ENCODE data around the gene CAMK4.

Gene CAMK4

GRCh38 chr5:111223787-111224560 is at the start of gene CAMK4:
CAMK4 (plus strand) TSS chr5:111224384; CDS start chr5:111224484, 100 bp downstream.
- DNase-seq: peak in 54 of 56 donors; percentile 8 to 88 (median 64)

- DNase-seq: no peak
Measured at GRCh38 chr5:111183064-111183463, 41.1 kb upstream of the CAMK4 start.

GRCh38 chr5:111187079-111187478 is 37.1 kb upstream of the CAMK4 start:
- DNase-seq: no peak

GRCh38 chr5:111194053-111194452 is 30.1 kb upstream of the CAMK4 start:
- DNase-seq: no peak

- DNase-seq: no peak
Measured at GRCh38 chr5:111194925-111195324, 29.3 kb upstream of the CAMK4 start.

GRCh38 chr5:111197523-111197922 is 26.7 kb upstream of the CAMK4 start:
- peak in 27 of 56 donors; percentile 0 to 45 (median 5) for DNase-seq

- peak in 2 of 56 donors; percentile 0 to 1 for DNase-seq
Measured at GRCh38 chr5:111198281-111198966, 25.8 kb upstream of the CAMK4 start.

- no peak for DNase-seq
Measured at GRCh38 chr5:111200828-111201227, 23.4 kb upstream of the CAMK4 start.

GRCh38 chr5:111201705-111202104 is 22.5 kb upstream of the CAMK4 start:
- no peak for DNase-seq

- DNase-seq: no peak
Measured at GRCh38 chr5:111211341-111211740, 12.8 kb upstream of the CAMK4 start.

- no peak for DNase-seq
Measured at GRCh38 chr5:111214052-111214742, 10.0 kb upstream of the CAMK4 start.

GRCh38 chr5:111215971-111216370 is 8.2 kb upstream of the CAMK4 start:
- DNase-seq: no peak

GRCh38 chr5:111221139-111221538 is 3.0 kb upstream of the CAMK4 start:
- DNase-seq: no peak

- peak in 7 of 56 donors; percentile 17 to 57 (median 35) for DNase-seq
Measured at GRCh38 chr5:111223101-111223786, 940 bp upstream of the CAMK4 start.

- peak in 27 of 56 donors; percentile 6 to 74 (median 40) for DNase-seq
Measured at GRCh38 chr5:111224561-111225345, 569 bp downstream of the CAMK4 start.

- DNase-seq: no peak
Measured at GRCh38 chr5:111225926-111226325, 1.7 kb downstream of the CAMK4 start.

- DNase-seq: no peak
Measured at GRCh38 chr5:111226556-111226955, 2.4 kb downstream of the CAMK4 start.

- no peak for DNase-seq
Measured at GRCh38 chr5:111227226-111227782, 3.1 kb downstream of the CAMK4 start.

GRCh38 chr5:111227801-111228200 is 3.6 kb downstream of the CAMK4 start:
- peak in 3 of 56 donors; percentile 5 to 25 (median 11) for DNase-seq

GRCh38 chr5:111228520-111229220 is 4.5 kb downstream of the CAMK4 start:
- DNase-seq: no peak

Measured in nucleus accumbens (tissue), 56 donors.